ENCODE data around the gene NEDD9.

The NEDD9 gene

DNA sequence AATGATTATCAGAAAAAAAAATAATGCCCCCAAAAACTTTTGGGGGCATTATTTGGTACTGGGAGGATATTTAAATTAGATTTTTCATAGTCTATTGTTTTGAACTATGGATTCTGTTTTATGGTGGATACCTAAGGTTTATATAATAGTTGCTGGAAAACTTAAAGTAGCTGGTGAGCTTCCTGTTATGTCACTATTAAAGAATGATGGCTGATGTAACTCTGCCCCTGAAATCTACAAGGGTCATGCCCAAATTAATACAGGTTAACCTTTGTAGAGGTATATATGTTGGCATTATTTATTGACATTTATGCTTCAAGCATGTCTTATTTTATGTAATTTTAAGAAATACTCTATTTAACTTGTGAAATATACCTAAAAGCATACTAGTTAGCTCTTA lies 95.7 kb downstream of the NEDD9 start:
- Histone ChIP-seq H2AFZ (no peak overlapping the region), H3K27ac (no peak overlapping the region), H3K4me2 (ENCODE audit: low read length) (no peak overlapping the region), H3K36me3 (ENCODE audit: control insufficient read depth, insufficient read depth, low read length) (no peaks in the 10 kb centered on the region), H3K79me2 (no peaks in the 10 kb centered on the region), H3K9me3 (ENCODE audit: control insufficient read depth, low read length) (no peaks in the 10 kb centered on the region), H3K4me3 (ENCODE audit: low read depth, low read length) (no peak overlapping the region), H3K27me3 (ENCODE audit: control insufficient read depth, insufficient read depth, low read length) (no peaks in the 10 kb centered on the region), H3K4me1 (no peaks in the 10 kb centered on the region), H3K9ac (no peak overlapping the region)
- TF ChIP-seq CTCF (IDR thresholded peaks at IDR 0.05) = no peak

Data from parathyroid adenoma (tissue), 2 donors.